ENCODE data around the gene TMEM53.

Gene TMEM53

GRCh38 chr1:44696789-44697345 is 22.6 kb upstream of the TMEM53 start:
- DNase-seq (ENCODE audit: low spot score) = no peak

GRCh38 chr1:44696101-44696500 is 21.8 kb upstream of the TMEM53 start:
- DNase-seq (ENCODE audit: low spot score) = no peak

DNA sequence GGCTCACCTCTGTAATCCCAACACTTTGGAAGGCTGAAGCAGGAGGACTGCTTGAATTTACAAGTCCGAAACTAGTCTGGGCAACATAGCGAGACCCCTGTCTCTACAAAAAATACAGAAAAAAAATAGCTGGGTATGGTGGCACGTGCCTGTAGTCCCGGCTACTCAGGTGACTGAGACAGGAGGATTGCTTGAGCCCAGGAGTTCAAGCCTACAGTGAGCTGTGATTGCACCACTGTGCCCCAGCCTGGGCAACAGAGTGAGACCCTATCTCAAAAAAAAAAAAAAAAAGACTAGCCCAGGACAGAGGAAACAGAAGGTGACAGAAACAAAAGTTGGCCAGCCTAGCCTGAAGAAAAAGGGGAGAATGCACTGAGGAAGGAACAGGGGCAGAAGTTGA is 21.4 kb upstream of the TMEM53 start:
- no peak for DNase-seq (ENCODE audit: low spot score)

GRCh38 chr1:44694863-44695478 is 20.7 kb upstream of the TMEM53 start:
- DNase-seq (ENCODE audit: low spot score) = no peak

DNA sequence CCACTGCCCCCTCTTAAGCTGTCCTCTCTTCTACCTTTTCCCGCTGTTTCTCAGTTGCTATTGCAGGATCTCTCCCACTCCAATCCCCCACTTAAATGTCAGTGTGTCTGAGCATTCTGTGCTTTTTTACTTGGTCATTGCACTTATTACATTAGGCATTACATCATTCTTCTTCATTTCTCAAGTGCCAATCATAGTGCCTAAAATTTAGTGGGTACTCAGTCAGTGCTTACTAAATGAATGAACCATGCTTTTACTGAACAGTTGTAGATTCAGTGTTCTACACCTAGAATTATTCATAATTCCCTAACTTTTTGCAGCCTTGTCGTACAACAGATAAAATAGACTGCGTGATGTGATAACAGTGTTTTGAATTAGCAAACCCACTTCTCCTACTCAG is 19.6 kb upstream of the TMEM53 start:
- DNase-seq (ENCODE audit: low spot score) = no peak

GRCh38 chr1:44693159-44693558 is 18.9 kb upstream of the TMEM53 start:
- no peak for DNase-seq (ENCODE audit: low spot score)

GRCh38 chr1:44689447-44689765 is 15.1 kb upstream of the TMEM53 start:
- no peak for DNase-seq (ENCODE audit: low spot score)

DNA sequence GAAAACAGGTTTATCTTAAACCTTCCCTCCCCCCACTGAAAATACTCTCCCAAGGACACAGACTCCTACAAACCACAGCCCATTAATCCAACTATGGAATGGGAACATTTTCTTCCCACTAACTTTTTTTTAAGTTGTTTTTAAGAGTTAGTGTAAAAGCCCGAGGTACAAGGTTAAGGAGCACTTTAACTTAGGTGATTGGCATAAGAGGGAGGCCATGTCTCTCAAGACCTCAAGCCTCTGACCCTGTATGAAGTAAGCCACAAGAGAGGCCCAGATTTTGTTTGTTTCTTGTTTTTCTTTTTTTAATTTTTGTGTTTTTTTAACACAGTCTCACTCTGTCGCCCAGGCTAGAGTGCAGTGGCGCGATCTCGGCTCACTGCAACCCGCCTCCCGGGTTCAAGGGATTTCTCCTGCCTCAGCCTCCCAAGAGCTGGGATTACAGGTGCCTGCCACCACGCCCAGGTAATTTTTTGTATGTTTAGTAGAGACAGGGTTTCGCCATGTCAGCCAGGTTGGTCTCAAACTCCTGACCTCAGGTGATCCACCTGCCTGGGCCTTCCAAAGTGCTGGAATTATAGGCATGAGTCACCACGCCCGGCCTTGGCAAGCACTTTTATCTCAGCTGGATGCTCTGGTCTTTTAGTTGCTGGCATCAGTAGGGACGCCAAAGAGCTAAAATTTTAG is 14.6 kb upstream of the TMEM53 start:
- no peak for DNase-seq (ENCODE audit: low spot score)

DNA sequence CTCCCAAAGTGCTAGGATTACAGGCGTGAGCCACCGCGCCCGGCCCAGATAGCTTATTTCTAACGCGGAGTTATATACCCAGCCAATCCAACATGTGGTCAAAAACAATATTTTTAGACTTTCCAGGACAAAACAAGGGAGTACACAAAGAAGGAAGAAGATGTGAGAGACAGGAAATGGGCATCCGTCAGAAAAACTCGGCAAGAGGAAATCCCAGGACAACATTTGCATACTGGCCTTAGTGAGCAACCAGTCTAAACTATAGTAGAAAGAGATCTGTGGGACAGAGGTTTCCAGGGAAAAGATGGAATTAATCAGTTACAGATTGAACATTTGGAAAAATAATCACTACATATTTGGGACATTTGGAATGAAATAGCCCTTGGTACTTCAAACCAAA is 11.6 kb upstream of the TMEM53 start:
- no peak for DNase-seq (ENCODE audit: low spot score)

- DNase-seq (ENCODE audit: low spot score) = no peak
Observed at GRCh38 chr1:44685218-44685617, 10.9 kb upstream of the TMEM53 start.

DNA sequence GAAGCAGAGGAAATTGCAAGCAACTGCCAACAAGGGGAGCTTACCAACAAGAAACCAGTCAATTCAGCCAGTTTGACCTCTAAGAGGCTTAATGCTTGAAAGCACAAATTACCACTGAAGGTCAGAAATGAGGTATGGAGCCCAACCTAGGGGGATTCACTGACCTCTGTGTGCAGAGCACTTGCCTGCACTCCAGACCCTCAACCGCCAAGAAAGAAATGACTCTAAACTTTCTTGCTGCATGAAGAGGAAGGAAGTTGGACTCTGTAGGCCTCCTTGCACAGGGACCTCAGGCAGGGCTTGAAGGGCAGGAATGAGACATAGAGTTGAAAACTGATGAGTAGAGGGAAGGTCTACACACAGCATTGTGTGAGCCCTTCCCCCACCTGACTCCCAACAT is 10.2 kb upstream of the TMEM53 start:
- DNase-seq (ENCODE audit: low spot score) = no peak

DNA sequence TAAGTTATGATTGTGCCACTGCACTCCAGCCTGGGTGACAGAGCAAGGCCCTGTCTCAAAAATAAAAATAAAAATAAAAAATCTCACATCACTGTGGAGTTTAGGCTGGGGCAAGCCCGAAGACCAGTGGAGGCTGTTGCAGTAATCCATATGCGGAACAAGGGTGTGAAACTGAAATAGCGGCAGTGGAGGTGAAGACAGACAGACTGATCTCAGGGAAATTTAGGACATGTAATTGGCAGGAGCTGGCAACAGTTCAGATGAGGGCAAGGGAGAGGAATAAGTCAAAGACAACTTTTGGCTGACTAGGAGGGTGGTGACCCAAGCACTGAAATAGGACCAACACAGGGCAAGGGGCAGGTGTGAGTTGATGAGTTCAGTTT is 8.6 kb upstream of the TMEM53 start:
- no peak for DNase-seq (ENCODE audit: low spot score)

- no peak for DNase-seq (ENCODE audit: low spot score)
Observed at GRCh38 chr1:44681905-44682882, 7.9 kb upstream of the TMEM53 start.

GRCh38 chr1:44679468-44679867 is 5.2 kb upstream of the TMEM53 start:
- no peak for DNase-seq (ENCODE audit: low spot score)

- no peak for DNase-seq (ENCODE audit: low spot score)
Observed at GRCh38 chr1:44678626-44679025, 4.3 kb upstream of the TMEM53 start.

DNA sequence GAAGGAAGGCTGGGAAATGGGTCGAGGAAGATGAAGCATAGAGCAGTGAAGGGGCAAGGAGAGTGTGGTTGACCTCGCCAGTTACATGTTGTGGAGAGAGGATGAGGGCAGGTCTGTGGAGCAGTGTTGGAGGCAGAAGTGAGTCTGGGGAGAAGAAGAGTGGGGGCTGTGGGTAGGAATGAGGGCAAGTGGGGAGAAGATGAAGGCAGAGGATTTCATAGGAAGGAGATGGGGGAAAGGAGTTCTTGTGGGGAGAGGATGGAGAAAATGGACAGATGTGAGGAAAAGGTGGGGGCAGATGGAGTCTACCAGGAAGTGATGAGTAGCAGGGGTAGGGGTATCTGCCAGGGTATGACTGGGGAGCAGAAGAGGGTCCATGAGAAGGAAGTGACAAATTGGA is 3.8 kb upstream of the TMEM53 start:
- no peak for DNase-seq (ENCODE audit: low spot score)

GRCh38 chr1:44677201-44677766 is 3.0 kb upstream of the TMEM53 start:
- DNase-seq (ENCODE audit: low spot score) = no peak

DNA sequence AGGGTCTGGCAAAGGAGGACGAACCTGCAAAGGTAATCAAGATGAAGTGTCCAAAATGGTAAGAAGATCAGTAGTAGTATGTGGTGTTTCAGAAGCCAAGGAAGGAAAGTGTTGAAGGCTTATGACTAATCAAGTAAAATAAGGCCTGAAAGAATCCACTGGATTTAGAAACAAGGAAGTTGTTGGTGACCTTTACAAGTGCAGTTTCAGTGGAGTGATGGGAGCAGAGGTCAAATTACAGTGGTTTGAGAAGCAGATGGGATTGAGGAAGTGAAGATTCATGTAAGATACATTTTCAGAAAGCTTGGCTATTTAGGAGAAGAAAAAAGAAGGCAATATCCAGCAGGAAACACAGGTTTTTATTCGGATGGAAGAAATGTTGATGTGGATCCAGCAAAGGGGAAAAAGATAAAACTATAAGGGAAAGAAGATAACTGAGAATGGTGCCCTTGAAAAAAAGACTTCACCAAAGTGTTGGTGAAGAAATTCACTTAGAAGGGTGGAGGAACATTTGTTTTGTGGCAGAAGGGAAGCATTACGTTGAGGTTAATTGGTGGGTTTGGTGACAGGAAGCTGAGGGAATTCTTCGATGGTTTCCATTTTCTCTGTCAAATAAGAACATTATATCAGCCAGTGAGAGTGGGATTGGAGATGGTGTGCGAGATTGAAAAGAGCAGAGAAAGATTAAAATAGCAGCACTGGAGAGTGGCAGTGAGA is 2.4 kb upstream of the TMEM53 start:
- no peak for DNase-seq (ENCODE audit: low spot score)

DNA sequence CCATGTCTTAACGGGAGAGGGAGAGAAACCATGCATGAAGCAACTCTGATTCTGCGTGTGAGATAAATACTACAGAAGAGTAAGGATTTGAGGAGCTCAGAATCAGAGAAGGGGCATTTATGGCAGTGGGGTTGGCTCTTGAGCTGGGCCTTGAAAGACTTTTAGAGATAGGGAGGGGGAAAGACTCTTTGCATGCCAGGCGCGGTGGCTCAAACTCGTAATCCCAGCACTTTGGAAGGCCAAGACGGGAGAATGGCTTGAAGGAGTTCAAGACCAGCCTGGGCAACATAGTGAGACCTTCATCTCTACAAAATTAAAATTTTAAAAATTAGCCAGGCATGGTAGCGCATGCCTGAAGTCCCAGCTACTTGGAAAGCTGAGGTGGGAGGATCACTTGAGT is 905 bp upstream of the TMEM53 start:
- no peak for DNase-seq (ENCODE audit: low spot score)

- no peak for DNase-seq (ENCODE audit: low spot score)
Observed at GRCh38 chr1:44673675-44674112, 587 bp downstream of the TMEM53 start.

- DNase-seq (ENCODE audit: low spot score) = no peak
Observed at GRCh38 chr1:44672961-44673674, 1.2 kb downstream of the TMEM53 start.

Data from putamen (tissue), 1 donor.